ENCODE measurements around the gene ABCE1. TPM values are rescaled to one million over a fixed set of nuclear protein-coding genes. Genes with fewer than 3 reads are reported as not detected.
A peak's percentile ranks its signal among the peaks of the same experiment; 100 is the strongest.

The ABCE1 gene
- total RNA-seq, 2 donors from 2014 or later, result 47.2 to 50.4 TPM

DNA sequence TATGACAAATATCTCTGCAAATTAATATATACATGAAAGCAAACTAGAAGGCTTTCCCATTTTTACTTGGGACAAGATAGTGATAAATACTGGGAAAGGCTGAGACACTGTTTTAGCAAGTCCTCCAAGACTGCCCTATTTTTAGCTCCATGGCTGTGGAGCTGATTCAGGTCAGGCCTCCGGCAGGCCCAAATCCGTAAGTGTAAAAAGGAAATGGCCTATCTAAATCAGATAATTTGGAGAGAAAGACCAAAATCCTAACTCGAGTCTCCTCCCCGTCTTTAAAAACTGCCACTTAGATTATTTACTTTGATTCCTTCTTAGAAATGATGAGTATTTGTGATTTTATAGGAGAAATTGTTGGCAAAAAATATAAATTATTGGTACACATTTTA is 79.4 kb downstream of the ABCE1 start:
- Histone ChIP-seq H3K36me3 (replicated peaks in 1 of 2; ENCODE audit: insufficient read depth in 1 of 2, low read depth in 2 of 2) (no peaks in the 10 kb centered on the region), H3K27ac (peak overlapping the region; percentile 18 to 99 (median 98)), H3K4me1 (peaks cover 44% of the 10 kb centered on the region), H3K9me3 (no peaks in the 10 kb centered on the region), H3K4me3 (no peak overlapping the region), H3K27me3 (no peaks in the 10 kb centered on the region)
- TF ChIP-seq POLR2A (IDR thresholded peaks at IDR 0.05), result no peak
- TF ChIP-seq CTCF (IDR thresholded peaks at IDR 0.05), result no peak
- no peak for DNase-seq
- 1 to 4% methylated on average over 4 of the region's 4 CpGs for WGBS, 2 donors
- intact Hi-C loops (cut with DNase I), result no loop called here
- no peak for ATAC-seq

DNA sequence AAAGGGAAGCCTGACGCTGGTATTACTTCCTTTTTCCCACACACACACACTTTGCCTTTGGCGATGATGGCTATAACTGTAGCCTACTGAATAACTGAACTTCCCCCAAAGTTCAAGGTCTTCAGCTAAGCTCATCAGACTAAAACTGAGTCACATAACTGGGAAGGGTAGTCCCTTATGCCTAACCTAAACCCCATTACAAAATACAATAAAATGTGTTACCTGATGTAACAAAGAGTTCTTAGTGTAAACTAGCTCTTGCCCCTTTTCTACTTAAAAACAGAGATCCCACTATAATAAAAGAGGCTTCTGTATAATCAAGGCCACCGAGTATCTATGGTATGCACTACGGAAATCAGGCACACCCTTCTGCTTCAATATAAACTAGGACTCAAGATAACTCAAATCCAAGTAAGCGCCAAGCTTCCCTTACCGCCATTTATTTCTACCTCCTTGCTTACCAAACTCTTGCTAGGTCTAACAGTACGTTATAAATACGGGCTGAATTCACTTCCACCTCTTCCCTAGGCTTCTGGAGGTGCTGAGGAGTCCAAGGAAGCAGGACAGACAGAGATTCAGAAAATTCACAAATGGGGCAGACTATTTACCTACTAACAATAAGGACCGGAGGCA is 79.9 kb downstream of the ABCE1 start:
- Histone ChIP-seq H3K4me3 (no peak overlapping the region), H3K36me3 (replicated peaks in 1 of 2; ENCODE audit: insufficient read depth in 1 of 2, low read depth in 2 of 2) (no peaks in the 10 kb centered on the region), H3K9me3 (no peaks in the 10 kb centered on the region), H3K4me1 (peaks cover 39% of the 10 kb centered on the region), H3K27me3 (no peaks in the 10 kb centered on the region), H3K27ac (peak overlapping the region; percentile 18 to 99 (median 98))
- DNase-seq (peak in 1 of 4 donors; percentile 26), ATAC-seq (no peak)
- intact Hi-C loops (cut with DNase I), result no loop called here
- TF ChIP-seq POLR2A (IDR thresholded peaks at IDR 0.05) (peak in 1 of 3 donors; percentile 13), CTCF (IDR thresholded peaks at IDR 0.05) (no peak)
- 4 to 5% methylated on average over 9 of the region's 9 CpGs for WGBS, 2 donors

- DNase-seq (no peak), ATAC-seq (no peak)
- H3K36me3 ChIP-seq (replicated peaks in 1 of 2; ENCODE audit: insufficient read depth in 1 of 2, low read depth in 2 of 2), result no peaks in the 10 kb centered on the region
- intact Hi-C loops (cut with DNase I), result no loop called here
- no peaks in the 10 kb centered on the region for H3K27me3 ChIP-seq
- WGBS, 2 donors, result 2 to 3% methylated on average over 5 of the region's 5 CpGs
- peaks cover 38% of the 10 kb centered on the region for H3K4me1 ChIP-seq
- TF ChIP-seq CTCF (IDR thresholded peaks at IDR 0.05), result no peak
- TF ChIP-seq POLR2A (IDR thresholded peaks at IDR 0.05), result no peak
- H3K4me3 ChIP-seq, result peak overlapping the region; percentile 24 to 26
- H3K9me3 ChIP-seq, result no peaks in the 10 kb centered on the region
- peak overlapping the region; percentile 96 to 99 (median 98) for H3K27ac ChIP-seq
Measured at GRCh38 chr4:145178740-145179280, 80.7 kb downstream of the ABCE1 start.

Small RNA genes lying within 50 kb of the gene (small RNA-seq; reads per million reads assigned to genes)
- not detected for gene RF00019

Other genes starting within 250 kb of the ABCE1 start
- 10 to 100 TPM in 1 of 2 donors, 1 to 10 TPM in 1; 6.6 to 10.9 TPM for gene ANAPC10, start 115 bp upstream of the ABCE1 start, total RNA-seq
- 10 to 100 TPM; 13.0 to 37.9 TPM for gene OTUD4, start 82.3 kb downstream of the ABCE1 start, total RNA-seq